Right ventricle myocardium superior (tissue), 1 donor: ENCODE results near the gene SH3RF1. TPM values are rescaled to one million over a fixed set of nuclear protein-coding genes. Genes with fewer than 3 reads are reported as not detected.
"Not testable (repeated sequence)": the region's sequence is repeated elsewhere in the genome, so short reads cannot be mapped to it uniquely, and the experiment has no call there.

Experiments
- ATAC-seq: fragments of 200-7000 bp; cut with Tn5 transposase; one replicate; pipeline ENCODE4 v1.9.1; 2020; ENCODE audit warnings: mild to moderate bottlenecking; ENCODE audit not compliant: poor library complexity
- DNase-seq: peaks from one replicate; pipeline ENCODE4 v3.0.0-alpha.2; 2020
- intact Hi-C: fragments of 100-400 bp; cut with DNase I; formaldehyde crosslinking; loops from one replicate; pipeline ENCODE4 v1.11.2; 2022
- total RNA-seq: library from RNA; stranded (reverse); fragmentation: NEBNext Ultra II Directional; extraction: Animal tissue kit (Norgen Biotek cat#: 25700); gene quantifications from one replicate; pipeline ENCODE4 v1.2.1, GENCODE V29; 2021
- donor health status: DM: no; HTN: yes; CAD: no; lungs with severe emphysema.

Gene SH3RF1
- total RNA-seq, 1 donor from 2014 or later = 8.3 TPM

- ATAC-seq = no peak
Measured at GRCh38 chr4:169185133-169185956, 85.4 kb downstream of the SH3RF1 start.

GRCh38 chr4:169184686-169185085 lies 86.1 kb downstream of the SH3RF1 start:
- intact Hi-C loops = no loop called here
- no peak for DNase-seq
- no peak for ATAC-seq

More at GRCh38 chr4:169185133-169185956, 85.4 kb downstream of the SH3RF1 start:
- no peak for DNase-seq
- intact Hi-C loops = no loop called here

- DNase-seq (no peak), ATAC-seq (peak; percentile 31)
- intact Hi-C loops = no loop called here
Measured at GRCh38 chr4:169184236-169184635, 86.5 kb downstream of the SH3RF1 start.

- ATAC-seq = no peak
- no peak for DNase-seq
- intact Hi-C loops = no loop called here
Measured at GRCh38 chr4:169183581-169183980, 87.2 kb downstream of the SH3RF1 start.

GRCh38 chr4:169179609-169180521 lies 90.9 kb downstream of the SH3RF1 start:
- DNase-seq (no peak), ATAC-seq (peak; percentile 41)
- intact Hi-C loops = no loop called here

GRCh38 chr4:169178092-169178491 lies 92.7 kb downstream of the SH3RF1 start:
- ATAC-seq, intact Hi-C loops: not testable (repeated sequence)

GRCh38 chr4:169175476-169175875 lies 95.3 kb downstream of the SH3RF1 start:
- DNase-seq (no peak), ATAC-seq (no peak)
- intact Hi-C loops = no loop called here

More at GRCh38 chr4:169178092-169178491, 92.7 kb downstream of the SH3RF1 start:
- not testable (repeated sequence) for DNase-seq

GRCh38 chr4:169175035-169175434 lies 95.7 kb downstream of the SH3RF1 start:
- intact Hi-C loops = no loop called here
- ATAC-seq (no peak), DNase-seq (no peak)

GRCh38 chr4:169174247-169174646 lies 96.5 kb downstream of the SH3RF1 start:
- intact Hi-C loops = no loop called here
- ATAC-seq (no peak), DNase-seq (no peak)

- DNase-seq (no peak), ATAC-seq (no peak)
- intact Hi-C loops = no loop called here
Measured at GRCh38 chr4:169167957-169168858, 102.5 kb downstream of the SH3RF1 start.

GRCh38 chr4:169164669-169165415 lies 105.9 kb downstream of the SH3RF1 start:
- DNase-seq (no peak), ATAC-seq (no peak)
- intact Hi-C loops = no loop called here

- intact Hi-C loops = no loop called here
- DNase-seq = no peak
- no peak for ATAC-seq
Measured at GRCh38 chr4:169163947-169164668, 106.6 kb downstream of the SH3RF1 start.

- DNase-seq (no peak), ATAC-seq (no peak)
- intact Hi-C loops = no loop called here
Measured at GRCh38 chr4:169163495-169163894, 107.3 kb downstream of the SH3RF1 start.

- intact Hi-C loops = no loop called here
- ATAC-seq = peak; percentile 45
- DNase-seq = no peak
Measured at GRCh38 chr4:169160825-169161224, 109.9 kb downstream of the SH3RF1 start.

GRCh38 chr4:169159624-169160171 lies 111.1 kb downstream of the SH3RF1 start:
- DNase-seq (no peak), ATAC-seq (no peak)
- intact Hi-C loops = no loop called here

GRCh38 chr4:169158861-169159260 lies 111.9 kb downstream of the SH3RF1 start:
- intact Hi-C loops = no loop called here

GRCh38 chr4:169158046-169158445 lies 112.7 kb downstream of the SH3RF1 start:
- ATAC-seq = no peak

More at GRCh38 chr4:169158861-169159260, 111.9 kb downstream of the SH3RF1 start:
- ATAC-seq = no peak
- no peak for DNase-seq

More at GRCh38 chr4:169158046-169158445, 112.7 kb downstream of the SH3RF1 start:
- DNase-seq = no peak
- intact Hi-C loops = no loop called here
